ENCODE results near the gene RFTN1. TPM values are rescaled to one million over a fixed set of nuclear protein-coding genes. Genes with fewer than 3 reads are reported as not detected.

The RFTN1 gene
- total and polyA plus RNA-seq, 2 of the 8 experiments (the other 6 are each of a cell fraction or from before 2014, with no cell fraction given) = 4.6 to 6.7 TPM

DNA sequence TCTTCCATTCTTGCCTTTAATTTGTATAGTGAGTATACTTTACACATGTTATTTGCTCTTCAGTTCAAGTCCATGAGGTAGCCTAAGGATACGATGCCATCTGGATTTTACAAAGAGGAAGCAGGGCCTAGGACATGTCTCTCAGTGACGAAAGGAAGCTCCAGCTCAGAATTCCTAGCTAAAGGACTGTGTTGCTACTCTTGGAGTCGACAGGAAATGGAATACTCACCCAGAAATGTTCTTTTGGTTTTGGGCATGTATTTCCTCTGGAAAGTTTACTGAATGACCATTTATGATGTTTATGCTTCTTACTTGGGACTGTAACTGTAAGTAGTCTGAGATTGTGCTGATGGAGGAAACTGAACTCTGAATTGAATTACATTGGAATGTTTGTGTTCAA is 236.0 kb downstream of the RFTN1 start (continued):
- TF ChIP-seq, protein P1, sequence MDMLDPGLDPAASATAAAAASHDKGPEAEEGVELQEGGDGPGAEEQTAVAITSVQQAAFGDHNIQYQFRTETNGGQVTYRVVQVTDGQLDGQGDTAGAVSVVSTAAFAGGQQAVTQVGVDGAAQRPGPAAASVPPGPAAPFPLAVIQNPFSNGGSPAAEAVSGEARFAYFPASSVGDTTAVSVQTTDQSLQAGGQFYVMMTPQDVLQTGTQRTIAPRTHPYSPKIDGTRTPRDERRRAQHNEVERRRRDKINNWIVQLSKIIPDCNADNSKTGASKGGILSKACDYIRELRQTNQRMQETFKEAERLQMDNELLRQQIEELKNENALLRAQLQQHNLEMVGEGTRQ (IDR thresholded peaks at IDR 0.05; ENCODE audit: low read length) = no peak
- TF ChIP-seq ZNF274 (IDR thresholded peaks at IDR 0.05; ENCODE audit: borderline replicate concordance, extremely low read depth, low read length) (no peak), POLR2AphosphoS5 (IDR thresholded peaks at IDR 0.05; ENCODE audit: low read depth, low read length) (no peak), SIX5 (IDR thresholded peaks at IDR 0.05; ENCODE audit: low read depth, low read length) (no peak)
- TF ChIP-seq, protein P2, sequence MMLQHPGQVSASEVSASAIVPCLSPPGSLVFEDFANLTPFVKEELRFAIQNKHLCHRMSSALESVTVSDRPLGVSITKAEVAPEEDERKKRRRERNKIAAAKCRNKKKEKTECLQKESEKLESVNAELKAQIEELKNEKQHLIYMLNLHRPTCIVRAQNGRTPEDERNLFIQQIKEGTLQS (IDR thresholded peaks at IDR 0.05; ENCODE audit: insufficient read depth, low read depth, low read length) = no peak

Data from H1 (cell line).